CD1c-positive myeloid dendritic cell (primary cell): Measurements from ENCODE around the gene AP2S1.
A peak's percentile ranks its signal among the peaks of the same experiment; 100 is the strongest.
"Not testable (repeated sequence)": the region's sequence is repeated elsewhere in the genome, so short reads cannot be mapped to it uniquely, and the experiment has no call there.

Experiments used
- DNase-seq: peaks from one replicate; pipeline ENCODE4 v3.0.0-alpha.2; 2016; ENCODE audit errors: extremely low spot score

The AP2S1 gene

GRCh38 chr19:46841458-46842083 is 9.1 kb downstream of the AP2S1 start:
- DNase-seq: no peak

- DNase-seq: peak; percentile 70
Observed at GRCh38 chr19:46840498-46840942, 10.1 kb downstream of the AP2S1 start.

GRCh38 chr19:46839752-46840497 is 10.7 kb downstream of the AP2S1 start:
- no peak for DNase-seq

GRCh38 chr19:46838160-46838559 is 12.5 kb downstream of the AP2S1 start:
- no peak for DNase-seq

- no peak for DNase-seq
Observed at GRCh38 chr19:46834984-46835383, 15.7 kb downstream of the AP2S1 start.

GRCh38 chr19:46834121-46834520 is 16.5 kb downstream of the AP2S1 start:
- no peak for DNase-seq

- no peak for DNase-seq
Observed at GRCh38 chr19:46830864-46831263, 19.8 kb downstream of the AP2S1 start.

GRCh38 chr19:46828484-46828883 is 22.2 kb downstream of the AP2S1 start:
- DNase-seq: no peak

GRCh38 chr19:46825731-46826055 is 25.0 kb downstream of the AP2S1 start:
- no peak for DNase-seq

- peak; percentile 93 for DNase-seq
Observed at GRCh38 chr19:46824890-46825730, 25.5 kb downstream of the AP2S1 start.

GRCh38 chr19:46823049-46823448 is 27.6 kb downstream of the AP2S1 start:
- no peak for DNase-seq

GRCh38 chr19:46822410-46822787 is 28.2 kb downstream of the AP2S1 start:
- not testable (repeated sequence) for DNase-seq

GRCh38 chr19:46821512-46822409 is 28.9 kb downstream of the AP2S1 start:
- peak; percentile 67 for DNase-seq

- no peak for DNase-seq
Observed at GRCh38 chr19:46818812-46819211, 31.8 kb downstream of the AP2S1 start.

- DNase-seq: no peak
Observed at GRCh38 chr19:46815833-46816627, 34.6 kb downstream of the AP2S1 start.

- DNase-seq: no peak
Observed at GRCh38 chr19:46813839-46814358, 36.7 kb downstream of the AP2S1 start.

- no peak for DNase-seq
Observed at GRCh38 chr19:46812977-46813838, 37.4 kb downstream of the AP2S1 start.

- no peak for DNase-seq
Observed at GRCh38 chr19:46809534-46810272, 40.9 kb downstream of the AP2S1 start.

GRCh38 chr19:46806656-46807055 is 44.0 kb downstream of the AP2S1 start:
- DNase-seq: peak; percentile 78
